H1 (cell line): Measurements from ENCODE around the gene EFCAB6. TPM values are rescaled to one million over a fixed set of nuclear protein-coding genes. Genes with fewer than 3 reads are reported as not detected.

Experiments used
- CTCF ChIA-PET: fragments of 300-600 bp; sonication (Branson Sonifier 250); formaldehyde crosslinking; loops from one replicate; lab custom pipeline; 2021; ENCODE audit not compliant: partially characterized antibody; lab: Charles Lee
- POLR2A ChIA-PET: fragments of 300-600 bp; sonication (Branson Sonifier 250); formaldehyde crosslinking; loops from one replicate; lab custom pipeline; 2021; ENCODE audit warnings: inconsistent platforms; ENCODE audit not compliant: partially characterized antibody; lab: Charles Lee
- DNase-seq, 2 experiments: peaks; one replicate each; pipeline versions ENCODE4 v3.0.0 to v3.0.0-alpha.2; 2010 to 2022; ENCODE audit warnings: low spot score in 2 of 2, low read depth in 1 of 2, mixed read lengths in 1 of 2
- FAIRE-seq: peaks from 2 replicates; lab custom pipeline; 2011; peaks lifted over from hg19 to GRCh38; lab: Jason Lieb, UNC
- H2AFZ ChIP-seq: 2 replicates; pipeline ENCODE4 v1.8.1; 2012; ENCODE audit warnings: low read length, inconsistent platforms
- H2AK5ac ChIP-seq: 2 replicates; pipeline ENCODE4 v1.6.1; 2013; ENCODE audit warnings: low read depth, low read length
- H2BK120ac ChIP-seq: replicated peaks from 2 replicates; pipeline ENCODE3; 2013; ENCODE audit warnings: low read depth, low read length, inconsistent platforms
- H2BK12ac ChIP-seq: 2 replicates; pipeline ENCODE4 v1.6.1; 2013; ENCODE audit warnings: low read depth, low read length
- H2BK15ac ChIP-seq: 2 replicates; pipeline ENCODE4 v1.6.1; 2013; ENCODE audit warnings: low read length
- H2BK20ac ChIP-seq: 2 replicates; pipeline ENCODE4 v1.6.1; 2013; ENCODE audit warnings: low read length
- H2BK5ac ChIP-seq: 2 replicates; pipeline ENCODE4 v1.6.1; 2013; ENCODE audit warnings: low read depth, low read length
- H3K14ac ChIP-seq: 2 replicates; pipeline ENCODE4 v1.6.1; 2013; ENCODE audit warnings: inconsistent platforms; ENCODE audit not compliant: insufficient read length
- H3K18ac ChIP-seq: 2 replicates; pipeline ENCODE4 v1.6.1; 2013; ENCODE audit warnings: low read length; ENCODE audit errors: extremely low read depth
- H3K23ac ChIP-seq: 2 replicates; pipeline ENCODE4 v1.6.1; 2013; ENCODE audit warnings: inconsistent platforms; ENCODE audit not compliant: insufficient read length
- H3K23me2 ChIP-seq: 2 replicates; pipeline ENCODE4 v1.6.1; 2013; ENCODE audit warnings: low read depth, low read length
- H3K27ac ChIP-seq: 2 replicates; pipeline ENCODE4 v1.6.1; 2011; ENCODE audit warnings: low read depth, low read length, inconsistent platforms
- H3K27me3 ChIP-seq, 4 experiments: replicated peaks in 1 of 4; 1 replicate in 1 of 4; 2 replicates in 3 of 4; pipeline versions ENCODE4 v1.6.1 to v1.8.1; 2011 to 2013; ENCODE audit warnings: low read length in 3 of 4, mild to moderate bottlenecking in 3 of 4, inconsistent platforms in 2 of 4, mixed read lengths in 2 of 4, moderate library complexity in 1 of 4; ENCODE audit not compliant: control insufficient read depth in 3 of 4, insufficient read depth in 3 of 4; ENCODE audit errors: extremely low read depth in 1 of 4
- H3K36me3 ChIP-seq, 4 experiments: 2 replicates each; pipeline versions ENCODE4 v1.6.1 to v1.8.1; 2011 to 2013; ENCODE audit warnings: mild to moderate bottlenecking in 4 of 4, low read length in 3 of 4, moderate library complexity in 2 of 4, control low read depth in 1 of 4, inconsistent platforms in 1 of 4; ENCODE audit not compliant: insufficient read depth in 4 of 4, control insufficient read depth in 2 of 4
- H3K4ac ChIP-seq: replicated peaks from 2 replicates; pipeline ENCODE3; 2013; ENCODE audit warnings: low read length, low read depth, mixed read lengths, inconsistent platforms; ENCODE audit not compliant: insufficient read length
- H3K4me1 ChIP-seq, 4 experiments: replicated peaks in 1 of 4; 1 replicate in 1 of 4; 2 replicates in 3 of 4; pipeline versions ENCODE4 v1.6.1 to v1.8.1; 2011 to 2013; ENCODE audit warnings: low read length in 3 of 4, inconsistent platforms in 2 of 4, mixed read lengths in 1 of 4; ENCODE audit not compliant: insufficient read depth in 4 of 4, control insufficient read depth in 3 of 4
- H3K4me2 ChIP-seq, 2 experiments: 2 replicates each; pipeline versions ENCODE4 v1.6.1 to v1.8.1; 2011 to 2013; ENCODE audit warnings: low read depth in 2 of 2, low read length in 2 of 2, control low read depth in 1 of 2, inconsistent platforms in 1 of 2, mild to moderate bottlenecking in 1 of 2; ENCODE audit not compliant: insufficient read depth in 1 of 2
- H3K4me3 ChIP-seq, 4 experiments: fragments of 200-600, 300-600 bp in 1 of 4; sonication (generic), shearing (Covaris generic), sonication (Bioruptor Twin) in 1 of 4; 2 replicates each; pipeline versions ENCODE4 v1.5.1 to v1.8.1; 2011 to 2016; ENCODE audit warnings: low read length in 4 of 4, low read depth in 3 of 4, control low read depth in 2 of 4, inconsistent platforms in 2 of 4, mild to moderate bottlenecking in 2 of 4, mixed read lengths in 1 of 4, moderate library complexity in 1 of 4; ENCODE audit not compliant: insufficient read depth in 2 of 4; ENCODE audit errors: extremely low read depth in 1 of 4
- H3K56ac ChIP-seq: replicated peaks from 2 replicates; pipeline ENCODE3; 2013; ENCODE audit warnings: low read depth, mild to moderate bottlenecking, mixed read lengths, low read length, inconsistent platforms; ENCODE audit not compliant: insufficient read length
- H3K79me1 ChIP-seq: 2 replicates; pipeline ENCODE4 v1.6.1; 2013; ENCODE audit warnings: low read depth, low read length, control low read depth
- H3K79me2 ChIP-seq, 2 experiments: 2 replicates each; pipeline versions ENCODE4 v1.6.1 to v1.8.1; 2012 to 2013; ENCODE audit warnings: low read length in 2 of 2, mild to moderate bottlenecking in 2 of 2, inconsistent platforms in 1 of 2; ENCODE audit not compliant: insufficient read depth in 2 of 2, control insufficient read depth in 1 of 2
- H3K9ac ChIP-seq, 4 experiments: replicated peaks in 1 of 4; 1 replicate in 1 of 4; 2 replicates in 3 of 4; pipeline versions ENCODE4 v1.6.1 to v1.8.1; 2011 to 2013; ENCODE audit warnings: low read depth in 3 of 4, low read length in 3 of 4, control low read depth in 2 of 4, mild to moderate bottlenecking in 2 of 4, moderate library complexity in 2 of 4, inconsistent platforms in 1 of 4; ENCODE audit errors: extremely low read depth in 1 of 4
- H3K9me3 ChIP-seq, 2 experiments: 2 replicates each; pipeline versions ENCODE4 v1.6.1 to v1.8.1; 2012 to 2013; ENCODE audit warnings: mild to moderate bottlenecking in 2 of 2, moderate library complexity in 2 of 2, control low read depth in 1 of 2, inconsistent platforms in 1 of 2, low read depth in 1 of 2, low read length in 1 of 2, mixed read lengths in 1 of 2; ENCODE audit not compliant: insufficient read depth in 2 of 2
- H4K20me1 ChIP-seq, 2 experiments: replicated peaks in 1 of 2; 2 replicates each; pipeline versions ENCODE3 to v1.8.1; 2011 to 2013; ENCODE audit warnings: inconsistent platforms in 2 of 2, low read length in 2 of 2, mild to moderate bottlenecking in 1 of 2; ENCODE audit not compliant: insufficient read depth in 2 of 2, control insufficient read depth in 1 of 2
- H4K5ac ChIP-seq: 2 replicates; pipeline ENCODE4 v1.6.1; 2013; ENCODE audit warnings: low read length, low read depth, mixed read lengths, inconsistent platforms; ENCODE audit not compliant: insufficient read length
- H4K8ac ChIP-seq: 2 replicates; pipeline ENCODE4 v1.8.0; 2013; ENCODE audit warnings: mild to moderate bottlenecking, moderate library complexity, low read length, inconsistent platforms; ENCODE audit not compliant: insufficient read depth; ENCODE audit errors: extremely low read depth
- H4K91ac ChIP-seq: replicated peaks from 2 replicates; pipeline ENCODE3; 2013; ENCODE audit warnings: low read length, mixed read lengths, inconsistent platforms; ENCODE audit not compliant: insufficient read length
- ATF2 ChIP-seq: IDR thresholded peaks from 2 replicates; pipeline ENCODE4 v1.6.1; 2012; ENCODE audit warnings: low read length, inconsistent platforms
- NANOG ChIP-seq: IDR thresholded peaks from 2 replicates; pipeline ENCODE4 v1.6.1; 2011; ENCODE audit warnings: low read length, low read depth, mild to moderate bottlenecking, inconsistent platforms; ENCODE audit not compliant: insufficient read depth, poor library complexity, severe bottlenecking
- POU5F1 ChIP-seq: IDR thresholded peaks from 2 replicates; pipeline ENCODE4 v1.6.1; 2011; ENCODE audit warnings: low read depth, mild to moderate bottlenecking, low read length, moderate library complexity
- TAF7 ChIP-seq: optimal IDR thresholded peaks from 2 replicates; pipeline ENCODE3; 2011; ENCODE audit warnings: low read depth, mild to moderate bottlenecking, inconsistent platforms, low read length, moderate library complexity, borderline replicate concordance
- USF2 ChIP-seq: IDR thresholded peaks from 2 replicates; pipeline ENCODE4 v1.6.1; 2011; ENCODE audit warnings: low read length, improper control_type of control experiment
- WGBS, 2 experiments: shearing (Covaris generic) in 1 of 2; methylation state at CpG; one replicate each; pipeline versions ENCODE4 v1.1.6 to v1.1.7; 2013 to 2015; ENCODE audit warnings: low lambda C conversion rate in 2 of 2, mixed read lengths in 2 of 2, inconsistent platforms in 1 of 2, low coverage in 1 of 2, missing lambda C conversion rate in 1 of 2; ENCODE audit not compliant: insufficient replicate concordance in 2 of 2, insufficient coverage in 1 of 2, insufficient read length in 1 of 2; ENCODE audit errors: extremely low coverage in 1 of 2, missing lambda C conversion rate in 1 of 2; 5-methylcytosine and 5-hydroxymethylcytosine counted together
- polyA plus RNA-seq, 7 experiments: library from polyadenylated mRNA; depleted of rRNA in 3 of 7; stranded (reverse) in 5 of 7; unstranded in 2 of 7; fragments of >200 nt in 5 of 7; fragments of 200-250 nt in 2 of 7; gene quantifications; 1 replicate in 5 of 7; 2 replicates in 1 of 7; 4 replicates in 1 of 7; pipeline versions ENCODE4 v1.2.1 to v1.2.3, GENCODE V29; 2011 to 2013; ENCODE audit warnings: missing spikeins in 2 of 7, mixed read lengths in 2 of 7
- total RNA-seq: library from RNA; stranded (reverse); fragmentation: NEBNext Ultra II Directional; extraction: Animal tissue kit (Norgen Biotek cat#: 25700); gene quantifications from 2 replicates; pipeline ENCODE4 v1.2.1, GENCODE V29; 2021

The EFCAB6 gene
- total and polyA plus RNA-seq, 2 of the 8 experiments (the other 6 are each of a cell fraction or from before 2014, with no cell fraction given): 0.32 to 1.7 TPM

GRCh38 chr22:43706151-43706550 lies 106.0 kb downstream of the EFCAB6 start:
- Histone ChIP-seq H4K5ac (no peak overlapping the region), H3K14ac (no peak overlapping the region), H3K4me1 (no peaks in the 10 kb centered on the region; a peak in 3 of 7 replicates), H3K23me2 (no peaks in the 10 kb centered on the region), H3K9me3 (peaks cover 8 to 15% of the 10 kb centered on the region in 2 experiments; a peak in 3 of 4 replicates), H3K4ac (no peak overlapping the region), H4K20me1 (no peaks in the 10 kb centered on the region), H2AFZ (no peak overlapping the region), H2BK12ac (no peak overlapping the region), H4K8ac (no peak overlapping the region), H3K79me1 (no peaks in the 10 kb centered on the region), H3K79me2 (no peaks in the 10 kb centered on the region), H3K9ac (no peak overlapping the region), H3K23ac (no peak overlapping the region), H2BK15ac (no peak overlapping the region), H4K91ac (no peak overlapping the region), H2BK20ac (no peak overlapping the region), H3K27me3 (no peaks in the 10 kb centered on the region), H2AK5ac (no peak overlapping the region), H3K27ac (no peak overlapping the region), H3K56ac (no peak overlapping the region), H3K18ac (no peak overlapping the region), H3K4me3 (no peak overlapping the region), H2BK120ac (no peak overlapping the region), H2BK5ac (no peak overlapping the region), H3K36me3 (no peaks in the 10 kb centered on the region), H3K4me2 (0 out of 4 replicates have a peak overlapping the region, but pooled peaks of 1 of the 2 experiments have one; percentile 8)
- FAIRE-seq: no peak
- POLR2A ChIA-PET: no interaction called here
- TF ChIP-seq ATF2 (no peak), POU5F1 (peak; percentile 52; the same call in 1 of the 2 replicates), USF2 (peak; percentile 56; the same call in 1 of the 2 replicates), TAF7 (no peak), NANOG (peak; percentile 49)
- DNase-seq: no peak
- WGBS, 2 experiments: 39% methylated on average over 3 of the region's 3 CpGs; no CpG with 5 or more reads in 1 of the 2 experiments
- CTCF ChIA-PET: interaction anchor here (1.3 to 1.5 kb wide), 2 partner anchors 9 to 10 kb away, joined by 3 to 6 read pairs; no protein-coding TSS in a partner anchor
